ENCODE measurements around the gene CDH3. TPM values are rescaled to one million over a fixed set of nuclear protein-coding genes. Genes with fewer than 3 reads are reported as not detected.

CDH3 gene
- total and polyA plus RNA-seq, 2 experiments from 2014 or later, result 78.0 to 210 TPM

DNA sequence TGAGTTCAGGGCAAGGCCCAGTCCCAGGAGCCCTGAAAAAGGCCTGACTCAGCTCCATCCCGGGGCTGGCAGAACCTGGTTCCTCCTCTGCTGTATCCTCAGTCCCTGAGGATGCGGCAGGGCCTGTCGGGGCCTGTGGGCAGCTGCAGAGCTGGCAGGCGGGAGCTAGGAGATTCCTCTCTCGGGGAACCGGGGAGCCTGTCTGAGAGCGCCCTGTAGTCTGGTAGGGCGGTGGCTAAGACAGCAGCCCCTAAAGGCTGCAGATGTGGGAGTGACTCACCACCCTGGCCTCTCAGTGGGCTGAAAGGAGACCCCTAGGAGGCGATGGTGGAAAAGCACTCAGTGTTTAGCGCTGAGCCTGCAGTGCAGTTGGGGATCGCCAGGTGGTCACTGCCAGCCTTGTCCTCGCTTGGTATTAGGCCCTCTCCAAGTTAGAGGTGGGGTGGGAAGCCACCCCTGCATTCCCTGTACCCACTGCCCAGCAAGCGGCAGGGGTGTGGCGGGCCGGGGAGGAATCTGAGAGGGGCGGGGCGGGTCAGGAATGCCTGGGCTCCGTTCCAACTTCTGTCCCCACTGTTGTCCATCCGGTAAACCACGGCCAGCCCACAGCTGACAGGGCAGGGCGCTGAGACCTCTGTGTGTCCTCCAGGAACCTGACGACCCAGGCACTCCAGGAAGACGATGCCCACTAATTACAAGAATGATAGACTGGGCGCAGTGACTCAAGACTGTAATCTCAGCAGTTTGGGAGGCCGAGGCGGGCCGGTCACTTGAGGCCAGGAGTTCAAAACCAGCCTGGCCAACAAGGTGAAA lies 62.4 kb downstream of the CDH3 start:
- peaks cover 9% of the 10 kb centered on the region; the same call in 1 of the 2 replicates for H3K4me1 ChIP-seq (ENCODE audit: insufficient read depth)
- H3K27me3 ChIP-seq (ENCODE audit: insufficient read depth), result no peaks in the 10 kb centered on the region
- H2AFZ ChIP-seq, result no peak overlapping the region
- peak; percentile 87 for DNase-seq (ENCODE audit: low spot score)
- H3K79me2 ChIP-seq (replicated peaks; ENCODE audit: insufficient read depth), result no peaks in the 10 kb centered on the region
- no peak overlapping the region for H3K4me3 Mint-ChIP-seq
- H3K36me3 Mint-ChIP-seq (ENCODE audit: low read depth), result no peaks in the 10 kb centered on the region
- no peaks in the 10 kb centered on the region; the same call in 1 of the 2 replicates for H4K20me1 ChIP-seq (replicated peaks; ENCODE audit: insufficient read depth)
- no peaks in the 10 kb centered on the region for H3K9me2 ChIP-seq (ENCODE audit: insufficient read depth)
- H3K36me3 ChIP-seq (ENCODE audit: insufficient read depth), result no peaks in the 10 kb centered on the region
- H3K4me2 ChIP-seq, result no peak overlapping the region
- TF ChIP-seq CREB1 (CRISPR knock-in tag; IDR thresholded peaks at IDR 0.05; ENCODE audit: low read depth), result no peak
- TF ChIP-seq, protein P1, sequence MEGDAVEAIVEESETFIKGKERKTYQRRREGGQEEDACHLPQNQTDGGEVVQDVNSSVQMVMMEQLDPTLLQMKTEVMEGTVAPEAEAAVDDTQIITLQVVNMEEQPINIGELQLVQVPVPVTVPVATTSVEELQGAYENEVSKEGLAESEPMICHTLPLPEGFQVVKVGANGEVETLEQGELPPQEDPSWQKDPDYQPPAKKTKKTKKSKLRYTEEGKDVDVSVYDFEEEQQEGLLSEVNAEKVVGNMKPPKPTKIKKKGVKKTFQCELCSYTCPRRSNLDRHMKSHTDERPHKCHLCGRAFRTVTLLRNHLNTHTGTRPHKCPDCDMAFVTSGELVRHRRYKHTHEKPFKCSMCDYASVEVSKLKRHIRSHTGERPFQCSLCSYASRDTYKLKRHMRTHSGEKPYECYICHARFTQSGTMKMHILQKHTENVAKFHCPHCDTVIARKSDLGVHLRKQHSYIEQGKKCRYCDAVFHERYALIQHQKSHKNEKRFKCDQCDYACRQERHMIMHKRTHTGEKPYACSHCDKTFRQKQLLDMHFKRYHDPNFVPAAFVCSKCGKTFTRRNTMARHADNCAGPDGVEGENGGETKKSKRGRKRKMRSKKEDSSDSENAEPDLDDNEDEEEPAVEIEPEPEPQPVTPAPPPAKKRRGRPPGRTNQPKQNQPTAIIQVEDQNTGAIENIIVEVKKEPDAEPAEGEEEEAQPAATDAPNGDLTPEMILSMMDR (conservative IDR thresholded peaks at IDR 0.05; ENCODE audit: low read depth in 2 of 2), result peak; percentile 40 to 68
- no peak for TF ChIP-seq POLR2AphosphoS5 (IDR thresholded peaks at IDR 0.05; ENCODE audit: low read depth)
- TF ChIP-seq STAT1 (IDR thresholded peaks at IDR 0.05; ENCODE audit: unreplicated experiment), result no peak
- 0 out of 2 replicates have a peak, but pooled peaks cover 11% of the 10 kb centered on the region for H3F3A ChIP-seq (replicated peaks; ENCODE audit: low read depth)
- no peak overlapping the region for H3K4me3 ChIP-seq
- peaks cover 24% of the 10 kb centered on the region for H3K27me3 Mint-ChIP-seq (ENCODE audit: insufficient read depth, low read depth, poor library complexity)
- 0 out of 2 replicates have a peak overlapping the region, but pooled peaks have one; percentile 50 for H3K27ac ChIP-seq (ENCODE audit: low read depth)
- ATAC-seq, result peak; percentile 83
- H3K9me3 Mint-ChIP-seq, result no peaks in the 10 kb centered on the region
- H3K4me1 Mint-ChIP-seq, result peaks cover 21% of the 10 kb centered on the region
- peak overlapping the region; percentile 74; the same call in 1 of the 2 replicates for H3K27ac Mint-ChIP-seq

DNA sequence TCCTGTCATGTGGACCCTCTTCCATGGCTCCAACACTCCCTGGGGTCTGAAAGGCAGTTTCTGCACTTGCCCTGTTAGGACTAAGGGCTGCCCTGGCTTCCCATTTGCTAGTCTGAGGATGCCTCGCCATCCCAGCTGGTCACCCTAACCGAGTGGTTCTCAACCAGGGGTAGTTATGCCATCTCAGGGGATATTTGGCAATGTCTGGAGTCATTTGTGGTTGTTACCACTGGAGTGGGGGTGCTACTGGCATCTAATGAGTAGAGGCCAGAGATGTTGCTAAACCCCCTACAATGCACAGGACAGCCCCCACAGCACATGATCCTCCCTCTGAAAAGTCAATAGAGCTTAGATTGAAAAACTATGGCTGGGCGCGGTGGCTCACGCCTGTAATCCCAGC lies 65.1 kb downstream of the CDH3 start:
- no peak overlapping the region for H3K4me3 ChIP-seq
- ATAC-seq, result no peak
- H3K4me1 ChIP-seq (ENCODE audit: insufficient read depth), result peaks cover 9% of the 10 kb centered on the region; the same call in 1 of the 2 replicates
- no peak for DNase-seq (ENCODE audit: low spot score)
- Mint-ChIP-seq H3K4me3 (no peak overlapping the region), H3K4me1 (peaks cover 30% of the 10 kb centered on the region), H3K27ac (no peak overlapping the region), H3K36me3 (ENCODE audit: low read depth) (no peaks in the 10 kb centered on the region), H3K9me3 (no peaks in the 10 kb centered on the region), H3K27me3 (ENCODE audit: insufficient read depth, low read depth, poor library complexity) (peaks cover 15% of the 10 kb centered on the region)
- H3K9me2 ChIP-seq (ENCODE audit: insufficient read depth), result no peaks in the 10 kb centered on the region
- 0 out of 2 replicates have a peak, but pooled peaks cover 13% of the 10 kb centered on the region for H3F3A ChIP-seq (replicated peaks; ENCODE audit: low read depth)
- no peaks in the 10 kb centered on the region for H3K79me2 ChIP-seq (replicated peaks; ENCODE audit: insufficient read depth)
- no peaks in the 10 kb centered on the region for H3K27me3 ChIP-seq (ENCODE audit: insufficient read depth)
- no peak overlapping the region for H3K27ac ChIP-seq (ENCODE audit: low read depth)
- no peaks in the 10 kb centered on the region for H4K20me1 ChIP-seq (replicated peaks; ENCODE audit: insufficient read depth)
- H3K36me3 ChIP-seq (ENCODE audit: insufficient read depth), result no peaks in the 10 kb centered on the region
- no peak overlapping the region for H2AFZ ChIP-seq
- no peak overlapping the region for H3K4me2 ChIP-seq
- TF ChIP-seq STAT1 (IDR thresholded peaks at IDR 0.05; ENCODE audit: unreplicated experiment) (no peak), EZH2phosphoT487 (IDR thresholded peaks at IDR 0.05; ENCODE audit: unreplicated experiment) (no peak), ZNF462 (CRISPR knock-in tag; IDR thresholded peaks at IDR 0.05) (no peak), ZNF114 (CRISPR knock-in tag; IDR thresholded peaks at IDR 0.05) (no peak), JUNB (IDR thresholded peaks at IDR 0.05; ENCODE audit: unreplicated experiment) (no peak), NANOG (IDR thresholded peaks at IDR 0.05; ENCODE audit: borderline replicate concordance) (no peak), ZNF331 (CRISPR knock-in tag; IDR thresholded peaks at IDR 0.05; ENCODE audit: low read depth) (no peak), POLR2AphosphoS5 (IDR thresholded peaks at IDR 0.05; ENCODE audit: low read depth) (no peak)
- TF ChIP-seq, protein P1 (conservative IDR thresholded peaks at IDR 0.05; ENCODE audit: low read depth in 2 of 2), result no peak

Data from GM23338 (cell line).